OCI-M1 (cell line): ENCODE measurements around the gene FAM111A.

Experiments used
- DNase-seq: peaks from one replicate; lab custom pipeline; 2025; lab: John Stamatoyannopoulos, UW

The FAM111A gene

DNA sequence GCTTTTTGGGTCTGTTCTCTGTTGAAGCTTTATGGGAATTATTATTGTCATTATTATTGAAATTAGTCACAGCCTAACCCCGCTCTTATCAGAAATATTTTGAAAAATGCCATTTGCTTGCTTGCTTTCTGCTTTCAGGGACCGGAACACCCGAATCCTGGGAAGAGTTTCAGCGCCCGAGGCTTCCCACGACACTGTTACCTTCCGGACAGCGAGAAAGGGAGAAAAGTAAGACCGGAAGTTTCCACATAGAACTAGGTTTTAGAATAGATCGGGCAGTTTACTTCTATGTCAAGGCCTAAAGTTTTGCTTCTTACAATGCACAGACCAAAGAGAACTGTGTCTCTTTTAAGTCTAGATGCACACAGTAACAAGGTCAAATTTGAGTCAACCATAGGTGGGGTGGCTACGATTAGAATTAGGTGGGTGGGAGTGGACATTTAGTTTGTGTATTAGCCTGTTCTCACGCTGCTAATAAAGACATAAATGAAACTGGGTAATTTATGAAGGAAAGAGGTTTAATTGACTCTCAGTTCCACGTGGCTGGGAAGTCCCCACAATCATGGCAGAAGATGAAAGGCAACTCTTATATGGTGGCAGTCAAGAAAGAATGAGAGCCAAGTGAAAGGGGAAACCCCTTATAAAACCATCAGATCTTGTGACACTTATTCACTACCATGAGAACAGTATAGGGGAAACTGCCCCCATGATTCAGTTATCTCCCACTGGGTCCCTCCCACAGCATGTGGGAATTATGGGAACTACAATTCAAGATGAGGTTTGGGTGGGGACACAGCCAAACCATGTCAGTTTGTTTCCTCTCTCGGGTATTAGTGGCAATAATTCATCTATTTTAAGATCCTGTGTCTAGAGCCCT, 57.1 kb downstream of the FAM111A start:
- DNase-seq: no peak

GRCh38 chr11:59200423-59200746, 57.7 kb downstream of the FAM111A start:
- no peak for DNase-seq

DNA sequence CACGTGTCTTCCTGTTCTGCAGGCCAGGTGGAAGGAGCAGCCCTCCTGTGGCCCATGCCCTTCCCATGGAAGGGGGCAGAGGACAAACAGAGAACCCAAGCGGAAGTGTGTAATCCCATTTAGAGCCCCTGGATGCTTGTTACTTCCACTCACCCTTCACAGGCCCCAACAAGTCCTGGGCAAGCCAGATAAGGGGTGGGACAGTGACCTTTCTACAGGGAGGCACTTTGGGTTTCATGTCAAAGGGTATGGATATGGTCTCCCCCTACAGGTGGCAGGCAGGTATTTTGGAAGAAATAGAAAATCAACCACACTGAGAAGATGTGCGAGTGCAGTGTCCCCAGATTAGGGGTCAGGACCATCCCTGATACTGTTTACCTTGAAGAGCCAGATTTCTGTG, 58.7 kb downstream of the FAM111A start:
- DNase-seq: no peak
